K562 (cell line): ENCODE data around the gene LRRC19. TPM values are rescaled to one million over a fixed set of nuclear protein-coding genes. Genes with fewer than 3 reads are reported as not detected.

ENCODE experiments used
- ATAC-seq: fragments of 200-7000 bp; cut with Tn5 transposase; 3 replicates; pipeline ENCODE4 v1.9.1; 2020; ENCODE audit warnings: moderate library complexity
- BruUV-seq: library from RNA; stranded (reverse); fragments of 400-500 nt; replicated peaks from 2 replicates; lab custom pipeline; 2021; lab: Mats Ljungman, UMichigan
- CTCF ChIA-PET: fragments of 300-600 bp; formaldehyde crosslinking; extraction: SDS; loops from one replicate; lab custom pipeline; 2021; ENCODE audit warnings: low intra/inter-chr PET ratio; lab: Yijun Ruan, JAX
- POLR2A ChIA-PET: fragments of 300-600, 350-650 bp; sonication (Branson Sonifier 250); formaldehyde crosslinking; extraction: SDS; loops from one replicate; lab custom pipeline; 2021; ENCODE audit warnings: antibody characterized with exemption, inconsistent platforms; lab: Yijun Ruan, JAX
- DNase-seq, 4 experiments: peaks; one replicate each; pipeline versions ENCODE4 v3.0.0 to v3.0.0-alpha.2; 2011 to 2018; ENCODE audit warnings: low spot score in 3 of 4, mixed read lengths in 3 of 4; ENCODE audit errors: extremely low read depth in 1 of 4
- FAIRE-seq: peaks from 2 replicates; lab custom pipeline; 2011; peaks lifted over from hg19 to GRCh38; lab: Jason Lieb, UNC
- H2AFZ ChIP-seq: 2 replicates; pipeline ENCODE4 v1.6.0; 2011; ENCODE audit warnings: low read depth, low read length, control low read depth, inconsistent platforms
- H3K27ac ChIP-seq: fragments of 200-600 bp; 3 replicates; pipeline ENCODE4 v1.8.0; 2011; ENCODE audit warnings: low read depth, mild to moderate bottlenecking, control low read depth, inconsistent platforms, low read length, moderate library complexity, mixed read lengths; ENCODE audit errors: extremely low read depth
- H3K27me3 ChIP-seq, 2 experiments: fragments of 300-600 bp in 1 of 2; 2 replicates in 1 of 2; 3 replicates in 1 of 2; pipeline versions ENCODE4 v1.6.0 to v1.8.0; 2011; ENCODE audit warnings: inconsistent platforms in 2 of 2, low read length in 2 of 2, mild to moderate bottlenecking in 1 of 2, mixed read lengths in 1 of 2, moderate library complexity in 1 of 2; ENCODE audit not compliant: control insufficient read depth in 2 of 2, insufficient read depth in 2 of 2
- H3K36me3 ChIP-seq: fragments of 300-600 bp; 3 replicates; pipeline ENCODE4 v1.8.0; 2011; ENCODE audit warnings: mild to moderate bottlenecking, low read length, inconsistent platforms; ENCODE audit not compliant: control insufficient read depth, insufficient read depth
- H3K4me1 ChIP-seq, 2 experiments: fragments of 200-600 bp in 1 of 2; replicated peaks in 1 of 2; 2 replicates in 1 of 2; 3 replicates in 1 of 2; pipeline versions ENCODE4 v1.5.1 to v1.8.0; 2011; ENCODE audit warnings: inconsistent platforms in 2 of 2, low read length in 2 of 2, mild to moderate bottlenecking in 1 of 2, mixed read lengths in 1 of 2, moderate library complexity in 1 of 2; ENCODE audit not compliant: control insufficient read depth in 2 of 2, insufficient read depth in 2 of 2
- H3K4me2 ChIP-seq: 2 replicates; pipeline ENCODE4 v1.6.1; 2011; ENCODE audit warnings: low read length, control low read depth, inconsistent platforms, mixed read lengths; ENCODE audit not compliant: insufficient read depth
- H3K4me3 ChIP-seq: fragments of 200-600 bp; sonication (generic), shearing (Covaris generic); 2 replicates; pipeline ENCODE4 v1.5.1; 2016; ENCODE audit warnings: control low read depth, inconsistent platforms
- H3K79me2 ChIP-seq: fragments of 200-600 bp; 3 replicates; pipeline ENCODE4 v1.8.0; 2011; ENCODE audit warnings: low read length, inconsistent platforms; ENCODE audit not compliant: control insufficient read depth, insufficient read depth
- H3K9ac ChIP-seq, 2 experiments: 2 replicates each; pipeline versions ENCODE4 v1.6.0 to v1.6.1; 2011; ENCODE audit warnings: low read depth in 2 of 2, low read length in 2 of 2, control low read depth in 1 of 2, inconsistent platforms in 1 of 2, mild to moderate bottlenecking in 1 of 2, mixed read lengths in 1 of 2; ENCODE audit not compliant: insufficient read depth in 1 of 2
- H3K9me1 ChIP-seq: one replicate; pipeline ENCODE4 v1.6.0; 2011; ENCODE audit warnings: inconsistent platforms, mild to moderate bottlenecking, low read length, moderate library complexity; ENCODE audit not compliant: control insufficient read depth, insufficient read depth
- H3K9me3 ChIP-seq: replicated peaks from 2 replicates; pipeline ENCODE4 v1.5.1; 2011; ENCODE audit warnings: low read depth, low read length, inconsistent platforms; ENCODE audit not compliant: control insufficient read depth, insufficient read depth
- H4K20me1 ChIP-seq: replicated peaks from 2 replicates; pipeline ENCODE4 v1.6.1; 2011; ENCODE audit warnings: low read length, inconsistent platforms, mixed read lengths; ENCODE audit not compliant: control insufficient read depth, insufficient read depth
- GTF2A2 ChIP-seq: IDR thresholded peaks from 2 replicates; pipeline ENCODE4 v1.6.1; 2016; ENCODE audit warnings: mild to moderate bottlenecking, missing genetic modification characterization, missing compliant biosample characterization
- HMBOX1 ChIP-seq: sonication (generic); IDR thresholded peaks from 2 replicates; pipeline ENCODE4 v1.6.1; 2016
- MAZ ChIP-seq, 2 experiments: fragments of 450-650 bp in 1 of 2; sonication (generic) in 1 of 2; formaldehyde crosslinking; IDR thresholded peaks in 1 of 2; conservative IDR thresholded peaks in 1 of 2; 2 replicates each; pipeline versions ENCODE4 v1.4.0 to v1.5.0; 2020; ENCODE audit warnings: mild to moderate bottlenecking in 1 of 2, missing genetic modification reagents in 1 of 2
- MEIS2 ChIP-seq: fragments of 450-650 bp; IDR thresholded peaks from 2 replicates; pipeline ENCODE4 v1.6.1; 2014; ENCODE audit warnings: mild to moderate bottlenecking; ENCODE audit not compliant: partially characterized antibody
- NFIC ChIP-seq: fragments of 450-650 bp; IDR thresholded peaks from 2 replicates; pipeline ENCODE4 v1.6.1; 2017; ENCODE audit warnings: mild to moderate bottlenecking, inconsistent platforms
- PHB2 ChIP-seq: fragments of 450-650 bp; IDR thresholded peaks from 2 replicates; pipeline ENCODE4 v1.6.1; 2017; ENCODE audit warnings: low read depth
- PHF21A ChIP-seq: fragments of 450-650 bp; IDR thresholded peaks from 2 replicates; pipeline ENCODE4 v1.6.1; 2017; ENCODE audit warnings: low read depth, borderline replicate concordance
- SOX6 ChIP-seq: fragments of 450-650 bp; IDR thresholded peaks from 2 replicates; pipeline ENCODE4 v1.6.1; 2014; ENCODE audit warnings: mild to moderate bottlenecking
- TAF1 ChIP-seq: IDR thresholded peaks from 2 replicates; pipeline ENCODE4 v1.6.1; 2011; ENCODE audit warnings: mild to moderate bottlenecking, low read length, moderate library complexity; ENCODE audit not compliant: insufficient read depth, control insufficient read depth, severe bottlenecking; ENCODE audit errors: extremely low read depth
- XRCC4 ChIP-seq: IDR thresholded peaks from one replicate; pipeline ENCODE4 v1.6.1; 2011; ENCODE audit not compliant: insufficient read depth, insufficient read length; ENCODE audit errors: extremely low read depth
- WGBS: fragments of 100-300 bp; shearing (Covaris generic); methylation state at CpG from one replicate; pipeline ENCODE4 v1.1.6; 2016; ENCODE audit warnings: low coverage, mixed read lengths; ENCODE audit not compliant: insufficient coverage; ENCODE audit errors: missing lambda C conversion rate; 5-methylcytosine and 5-hydroxymethylcytosine counted together
- in situ Hi-C: fragments of 300-500 bp; cut with MboI; formaldehyde crosslinking; loops from 4 replicates; pipeline ENCODE4 v1.15.0; 2018; ENCODE audit warnings: inconsistent platforms, mixed read lengths
- intact Hi-C: fragments of 100-400 bp; cut with micrococcal nuclease; formaldehyde crosslinking; loops from 2 replicates; pipeline ENCODE4 v1.14.2; 2022
- polyA plus RNA-seq, 8 experiments: library from polyadenylated mRNA; depleted of rRNA in 4 of 8; stranded (reverse) in 5 of 8; unstranded in 3 of 8; fragments of >200 nt; fragmentation: Nextera tagmentation in 2 of 8; fragmentation: Illumina TruSeq in 1 of 8; extraction: Ambion mirVana in 2 of 8; extraction: Trizol in 1 of 8; gene quantifications; 2 replicates each; pipeline versions ENCODE4 v1.2.1 to v1.2.3, GENCODE V29; 2011 to 2014; ENCODE audit warnings: inconsistent platforms in 1 of 8, missing spikeins in 1 of 8
- total RNA-seq, 7 experiments: library from RNA; depleted of rRNA in 6 of 7; stranded (reverse); fragments of >200 nt in 6 of 7; fragmentation: Illumina TruSeq in 2 of 7; extraction: Trizol in 2 of 7; gene quantifications; 2 replicates each; pipeline versions ENCODE4 v1.2.1 to v1.2.3, GENCODE V29; 2011 to 2021; ENCODE audit warnings: low replicate concordance in 1 of 7
- TF ChIP-seq, protein P1 (sequence below): fragments of 450-650 bp; IDR thresholded peaks from 2 replicates; pipeline ENCODE4 v1.6.1; 2016
- TF ChIP-seq, protein P2 (sequence below), 2 experiments: IDR thresholded peaks in 1 of 2; conservative IDR thresholded peaks in 1 of 2; 2 replicates each; pipeline ENCODE4 v1.6.1; 2016; ENCODE audit warnings: low read depth in 2 of 2, mild to moderate bottlenecking in 1 of 2, missing compliant biosample characterization in 1 of 2, missing genetic modification characterization in 1 of 2, moderate library complexity in 1 of 2

Gene LRRC19
- total and polyA plus RNA-seq, 9 of the 15 experiments (the other 6 are each of a cell fraction or from before 2014, with no cell fraction given): not detected

GRCh38 chr9:26955222-26955903 is 50.1 kb downstream of the LRRC19 start:
- ChIA-PET POLR2A (interaction anchor here (0.6 to 1.7 kb wide), 7 partner anchors 8 to 80 kb away, joined by 3 to 8 read pairs (median 5); partner anchors contain the start of genes CAAP1 and PLAA), CTCF (interaction anchor here (0.5 kb wide), 1 partner anchor 41 kb away, joined by 3 read pairs; no protein-coding TSS in a partner anchor)
- peak overlapping the region; percentile 96 for H3K27ac ChIP-seq
- H2AFZ ChIP-seq: peak overlapping the region; percentile 71
- no peak for FAIRE-seq
- H3K9ac ChIP-seq: peak overlapping the region; percentile 52 to 88
- no peaks in the 10 kb centered on the region for H4K20me1 ChIP-seq
- H3K27me3 ChIP-seq: no peaks in the 10 kb centered on the region
- DNase-seq: peak in 2 of 4 experiments; percentile 15 to 45
- ATAC-seq: peak; percentile 75
- no peaks in the 10 kb centered on the region; a peak in 2 of 5 replicates for H3K4me1 ChIP-seq
- 0% methylated on average over 3 of the region's 4 CpGs for WGBS
- no peaks in the 10 kb centered on the region for H3K9me3 ChIP-seq
- TF ChIP-seq XRCC4 (no peak), MAZ (CRISPR knock-in tag; conservative IDR thresholded peaks at IDR 0.05 in 1 of 2, IDR thresholded peaks at IDR 0.05 in 1 of 2) (no peak), HMBOX1 (peak; percentile 78), PHB2 (no peak), NFIC (0 out of 2 replicates have a peak, but pooled peaks have one; percentile 9), SOX6 (peak; percentile 17; the same call in 1 of the 2 replicates), TAF1 (peak; percentile 19), PHF21A (no peak), GTF2A2 (tag) (no peak), MEIS2 (peak; percentile 77)
- TF ChIP-seq, protein P1, sequence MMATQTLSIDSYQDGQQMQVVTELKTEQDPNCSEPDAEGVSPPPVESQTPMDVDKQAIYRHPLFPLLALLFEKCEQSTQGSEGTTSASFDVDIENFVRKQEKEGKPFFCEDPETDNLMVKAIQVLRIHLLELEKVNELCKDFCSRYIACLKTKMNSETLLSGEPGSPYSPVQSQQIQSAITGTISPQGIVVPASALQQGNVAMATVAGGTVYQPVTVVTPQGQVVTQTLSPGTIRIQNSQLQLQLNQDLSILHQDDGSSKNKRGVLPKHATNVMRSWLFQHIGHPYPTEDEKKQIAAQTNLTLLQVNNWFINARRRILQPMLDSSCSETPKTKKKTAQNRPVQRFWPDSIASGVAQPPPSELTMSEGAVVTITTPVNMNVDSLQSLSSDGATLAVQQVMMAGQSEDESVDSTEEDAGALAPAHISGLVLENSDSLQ: peak; percentile 76
- TF ChIP-seq, protein P2, sequence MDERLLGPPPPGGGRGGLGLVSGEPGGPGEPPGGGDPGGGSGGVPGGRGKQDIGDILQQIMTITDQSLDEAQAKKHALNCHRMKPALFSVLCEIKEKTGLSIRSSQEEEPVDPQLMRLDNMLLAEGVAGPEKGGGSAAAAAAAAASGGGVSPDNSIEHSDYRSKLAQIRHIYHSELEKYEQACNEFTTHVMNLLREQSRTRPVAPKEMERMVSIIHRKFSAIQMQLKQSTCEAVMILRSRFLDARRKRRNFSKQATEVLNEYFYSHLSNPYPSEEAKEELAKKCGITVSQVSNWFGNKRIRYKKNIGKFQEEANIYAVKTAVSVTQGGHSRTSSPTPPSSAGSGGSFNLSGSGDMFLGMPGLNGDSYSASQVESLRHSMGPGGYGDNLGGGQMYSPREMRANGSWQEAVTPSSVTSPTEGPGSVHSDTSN (CRISPR knock-in tag; IDR thresholded peaks at IDR 0.05; ENCODE audit: low read depth): no peak
- TF ChIP-seq, protein P2 (tag; conservative IDR thresholded peaks at IDR 0.05; ENCODE audit: low read depth): peak; percentile 71
- peak overlapping the region; percentile 49 for H3K4me3 ChIP-seq
- H3K79me2 ChIP-seq: peaks cover 17% of the 10 kb centered on the region
- BruUV-seq: TSS peak; percentile 88
- no peaks in the 10 kb centered on the region for H3K9me1 ChIP-seq
- intact Hi-C loops (loop anchor here (10.0 kb wide), 1 partner anchor 61 kb away; the partner anchor contains the start of gene CAAP1), in situ Hi-C loops (no loop called here)
- H3K4me2 ChIP-seq: peak overlapping the region; percentile 87
- H3K36me3 ChIP-seq: no peaks in the 10 kb centered on the region
